ENCODE results near the gene FADS1. TPM values are rescaled to one million over a fixed set of nuclear protein-coding genes. Genes with fewer than 3 reads are reported as not detected.

Gene FADS1
- total RNA-seq, 1 experiment from 2014 or later: 116 TPM

- no peak overlapping the region for H3K4me3 ChIP-seq (ENCODE audit: low read depth, low read length)
- no peaks in the 10 kb centered on the region for H3K4me1 ChIP-seq
- peaks cover 88% of the 10 kb centered on the region for H3K36me3 Mint-ChIP-seq (ENCODE audit: insufficient read depth, unreplicated experiment)
- no peak overlapping the region for H3K4me3 Mint-ChIP-seq (ENCODE audit: unreplicated experiment)
- peaks cover 3% of the 10 kb centered on the region for H3K36me3 ChIP-seq (ENCODE audit: control insufficient read depth, insufficient read depth, low read length)
- BruUV-seq (replicated peaks): no TSS peak
- H3K27me3 Mint-ChIP-seq (ENCODE audit: insufficient read depth, unreplicated experiment): no peaks in the 10 kb centered on the region
- no peaks in the 10 kb centered on the region for H3K9me3 Mint-ChIP-seq (ENCODE audit: unreplicated experiment)
- no peak for DNase-seq
- TF ChIP-seq CTCF (IDR thresholded peaks at IDR 0.05; ENCODE audit: insufficient read depth in 1 of 2, low read depth in 1 of 2, low read length in 1 of 2, severe bottlenecking in 1 of 2, unreplicated experiment in 1 of 2): no peak
- no peaks in the 10 kb centered on the region for H3K27me3 ChIP-seq (replicated peaks; ENCODE audit: control insufficient read depth, insufficient read depth, low read length)
- no peaks in the 10 kb centered on the region for H3K9me3 ChIP-seq
- peak overlapping the region; percentile 28 for H3K27ac Mint-ChIP-seq (ENCODE audit: unreplicated experiment)
- CTCF ChIA-PET: interaction anchor here (1.7 kb wide), 1 partner anchor 37 kb away, joined by 5 read pairs; no protein-coding TSS in a partner anchor
- POLR2A ChIA-PET: interaction anchor here (1.0 kb wide), 1 partner anchor 9 kb away, joined by 3 read pairs; the partner anchor contains the start of gene FEN1
- H3K4me1 Mint-ChIP-seq (ENCODE audit: low read depth, unreplicated experiment): peaks cover 8% of the 10 kb centered on the region
- intact Hi-C loops (cut with micrococcal nuclease; ENCODE audit: unreplicated experiment): no loop called here
These were observed 32.9 kb downstream of the FADS1 start for GRCh38 chr11:61783717-61784505.

GRCh38 chr11:61782841-61783240 lies 34.0 kb downstream of the FADS1 start:
- intact Hi-C loops (cut with micrococcal nuclease; ENCODE audit: unreplicated experiment): no loop called here
- H3K27me3 Mint-ChIP-seq (ENCODE audit: insufficient read depth, unreplicated experiment): no peaks in the 10 kb centered on the region
- CTCF ChIA-PET: interaction anchor here (0.6 to 1.4 kb wide), 3 partner anchors 13 to 127 kb away, joined by 3 to 5 read pairs (median 3); no protein-coding TSS in a partner anchor
- no peak overlapping the region for H3K4me3 ChIP-seq (ENCODE audit: low read depth, low read length)
- no peak overlapping the region for H3K4me3 Mint-ChIP-seq (ENCODE audit: unreplicated experiment)
- H3K4me1 ChIP-seq: no peaks in the 10 kb centered on the region
- H3K36me3 ChIP-seq (ENCODE audit: control insufficient read depth, insufficient read depth, low read length): peaks cover 4% of the 10 kb centered on the region
- POLR2A ChIA-PET: interaction anchor here (1.2 kb wide), 1 partner anchor 9 kb away, joined by 5 read pairs; no protein-coding TSS in a partner anchor
- peak overlapping the region; percentile 9 for H3K27ac Mint-ChIP-seq (ENCODE audit: unreplicated experiment)
- H3K9me3 ChIP-seq: no peaks in the 10 kb centered on the region
- no TSS peak for BruUV-seq (replicated peaks)
- peaks cover 3% of the 10 kb centered on the region for H3K4me1 Mint-ChIP-seq (ENCODE audit: low read depth, unreplicated experiment)
- H3K36me3 Mint-ChIP-seq (ENCODE audit: insufficient read depth, unreplicated experiment): peaks cover 87% of the 10 kb centered on the region
- no peak for TF ChIP-seq CTCF (IDR thresholded peaks at IDR 0.05; ENCODE audit: insufficient read depth in 1 of 2, low read depth in 1 of 2, low read length in 1 of 2, severe bottlenecking in 1 of 2, unreplicated experiment in 1 of 2)
- H3K27me3 ChIP-seq (replicated peaks; ENCODE audit: control insufficient read depth, insufficient read depth, low read length): no peaks in the 10 kb centered on the region
- H3K9me3 Mint-ChIP-seq (ENCODE audit: unreplicated experiment): no peaks in the 10 kb centered on the region
- no peak for DNase-seq

GRCh38 chr11:61782299-61782698 lies 34.5 kb downstream of the FADS1 start:
- peak overlapping the region; percentile 9 for H3K27ac Mint-ChIP-seq (ENCODE audit: unreplicated experiment)
- Histone ChIP-seq H3K4me1 (no peaks in the 10 kb centered on the region), H3K27me3 (replicated peaks; ENCODE audit: control insufficient read depth, insufficient read depth, low read length) (no peaks in the 10 kb centered on the region), H3K4me3 (ENCODE audit: low read depth, low read length) (no peak overlapping the region), H3K36me3 (ENCODE audit: control insufficient read depth, insufficient read depth, low read length) (peaks cover 4% of the 10 kb centered on the region), H3K9me3 (no peaks in the 10 kb centered on the region)
- no peaks in the 10 kb centered on the region for H3K4me1 Mint-ChIP-seq (ENCODE audit: low read depth, unreplicated experiment)
- POLR2A ChIA-PET: interaction anchor here (0.5 to 1.2 kb wide), 3 partner anchors 9 to 1061 kb away, joined by 3 to 5 read pairs (median 4); no protein-coding TSS in a partner anchor
- H3K27me3 Mint-ChIP-seq (ENCODE audit: insufficient read depth, unreplicated experiment): no peaks in the 10 kb centered on the region
- H3K9me3 Mint-ChIP-seq (ENCODE audit: unreplicated experiment): no peaks in the 10 kb centered on the region
- peaks cover 85% of the 10 kb centered on the region for H3K36me3 Mint-ChIP-seq (ENCODE audit: insufficient read depth, unreplicated experiment)
- CTCF ChIA-PET: interaction anchor here (0.6 to 1.4 kb wide), 3 partner anchors 13 to 128 kb away, joined by 3 to 5 read pairs (median 3); no protein-coding TSS in a partner anchor
- DNase-seq: no peak
- no TSS peak for BruUV-seq (replicated peaks)
- no peak for TF ChIP-seq CTCF (IDR thresholded peaks at IDR 0.05; ENCODE audit: insufficient read depth in 1 of 2, low read depth in 1 of 2, low read length in 1 of 2, severe bottlenecking in 1 of 2, unreplicated experiment in 1 of 2)
- intact Hi-C loops (cut with micrococcal nuclease; ENCODE audit: unreplicated experiment): no loop called here
- H3K4me3 Mint-ChIP-seq (ENCODE audit: unreplicated experiment): no peak overlapping the region

Measured in Caco-2 (cell line).